ENCODE data around the gene DAPL1.

- TF ChIP-seq POLR2A (IDR thresholded peaks at IDR 0.05) (no peak), CTCF (IDR thresholded peaks at IDR 0.05) (no peak)
These were observed 16.9 kb upstream of the DAPL1 start for GRCh38 chr2:158778243-158778642.

Data from body of pancreas (tissue), 4 donors.